Keratinocyte (primary cell): ENCODE results near the gene FAT1. TPM values are rescaled to one million over a fixed set of nuclear protein-coding genes. Genes with fewer than 3 reads are reported as not detected.

Experiments
- DNase-seq: peaks from one replicate; pipeline ENCODE4 v3.0.0-alpha.2; 2011; ENCODE audit warnings: low read depth, missing footprints, low spot score
- FAIRE-seq: peaks from 2 replicates; lab custom pipeline; 2011; peaks lifted over from hg19 to GRCh38; lab: Jason Lieb, UNC
- H2AFZ ChIP-seq: 2 replicates; pipeline ENCODE4 v1.6.0; 2012; ENCODE audit warnings: low read length, control low read depth, inconsistent platforms; ENCODE audit not compliant: control insufficient read depth
- H3K27ac ChIP-seq: 2 replicates; pipeline ENCODE4 v1.5.1; 2011; ENCODE audit warnings: low read length; ENCODE audit not compliant: control insufficient read depth, insufficient read depth
- H3K27me3 ChIP-seq: 3 replicates; pipeline ENCODE4 v1.6.0; 2011; ENCODE audit warnings: low read length; ENCODE audit not compliant: control insufficient read depth, insufficient read depth; ENCODE audit errors: extremely low read depth
- H3K36me3 ChIP-seq, 2 experiments: 2 replicates in 1 of 2; 3 replicates in 1 of 2; pipeline ENCODE4 v1.5.1; 2011; ENCODE audit warnings: low read length in 2 of 2, mild to moderate bottlenecking in 1 of 2; ENCODE audit not compliant: control insufficient read depth in 2 of 2, insufficient read depth in 2 of 2; ENCODE audit errors: extremely low read depth in 1 of 2
- H3K4me1 ChIP-seq: 3 replicates; pipeline ENCODE4 v1.5.1; 2011; ENCODE audit warnings: low read length; ENCODE audit not compliant: control insufficient read depth, insufficient read depth; ENCODE audit errors: extremely low read depth
- H3K4me2 ChIP-seq: 3 replicates; pipeline ENCODE4 v1.6.0; 2011; ENCODE audit warnings: low read depth, low read length; ENCODE audit not compliant: control insufficient read depth, insufficient read depth; ENCODE audit errors: extremely low read depth
- H3K4me3 ChIP-seq, 3 experiments: fragments of 200-600 bp in 1 of 3; sonication (generic) in 1 of 3; 2 replicates in 2 of 3; 3 replicates in 1 of 3; pipeline ENCODE4 v1.5.1; 2011 to 2016; ENCODE audit warnings: low read length in 3 of 3, mild to moderate bottlenecking in 3 of 3, control low read depth in 2 of 3, inconsistent platforms in 1 of 3, low read depth in 1 of 3, mixed read lengths in 1 of 3, mixed run types in 1 of 3, moderate library complexity in 1 of 3; ENCODE audit not compliant: control insufficient read depth in 2 of 3, insufficient read depth in 2 of 3; ENCODE audit errors: extremely low read depth in 1 of 3
- H3K79me2 ChIP-seq: 2 replicates; pipeline ENCODE4 v1.6.0; 2012; ENCODE audit warnings: low read length; ENCODE audit not compliant: control insufficient read depth, insufficient read depth
- H3K9ac ChIP-seq: 3 replicates; pipeline ENCODE4 v1.6.0; 2011; ENCODE audit warnings: low read length; ENCODE audit not compliant: control insufficient read depth, insufficient read depth; ENCODE audit errors: extremely low read depth
- H3K9me1 ChIP-seq: 3 replicates; pipeline ENCODE4 v1.6.0; 2011; ENCODE audit warnings: low read length; ENCODE audit not compliant: control insufficient read depth, insufficient read depth; ENCODE audit errors: extremely low read depth
- H3K9me3 ChIP-seq: 2 replicates; pipeline ENCODE4 v1.5.1; 2012; ENCODE audit warnings: low read depth, low read length; ENCODE audit not compliant: control insufficient read depth
- H4K20me1 ChIP-seq: 3 replicates; pipeline ENCODE4 v1.6.0; 2011; ENCODE audit warnings: low read length; ENCODE audit not compliant: control insufficient read depth, insufficient read depth; ENCODE audit errors: extremely low read depth
- EZH2 ChIP-seq: IDR thresholded peaks from one replicate; pipeline ENCODE4 v1.6.1; 2012; ENCODE audit warnings: inconsistent platforms, mild to moderate bottlenecking, low read length, moderate library complexity
- dilution Hi-C: fragments of 300-500 bp; cut with MboI; formaldehyde crosslinking; loops from one replicate; pipeline ENCODE4 v1.7.0; 2020; ENCODE audit warnings: low sequenced_read_pairs; ENCODE audit not compliant: extremely low pct_ligation_motif_present
- polyA plus RNA-seq, 5 experiments: library from polyadenylated mRNA; depleted of rRNA in 3 of 5; stranded (reverse) in 3 of 5; stranded (forward) in 1 of 5; unstranded in 1 of 5; fragments of >200 nt; gene quantifications; 1 replicate in 1 of 5; 2 replicates in 3 of 5; 3 replicates in 1 of 5; pipeline versions ENCODE4 v1.2.1 to v1.2.3, GENCODE V29; 2011 to 2012; ENCODE audit warnings: missing spikeins in 2 of 5, low read depth in 1 of 5, low replicate concordance in 1 of 5
- TF ChIP-seq, protein P1 (sequence below), 3 experiments: IDR thresholded peaks in 1 of 3; conservative IDR thresholded peaks in 1 of 3; optimal IDR thresholded peaks in 1 of 3; 2 replicates in 2 of 3; 3 replicates in 1 of 3; pipeline versions ENCODE3 to v1.5.1; 2011; ENCODE audit warnings: low read length in 3 of 3, mild to moderate bottlenecking in 3 of 3, moderate library complexity in 2 of 3, control low read depth in 1 of 3, inconsistent platforms in 1 of 3; ENCODE audit not compliant: insufficient read depth in 2 of 3; ENCODE audit errors: extremely low read depth in 1 of 3

The FAT1 gene
- polyA plus RNA-seq, 1 donor (not counting 4 experiments of a cell fraction or from before 2014, with no cell fraction given) = 329 TPM

DNA sequence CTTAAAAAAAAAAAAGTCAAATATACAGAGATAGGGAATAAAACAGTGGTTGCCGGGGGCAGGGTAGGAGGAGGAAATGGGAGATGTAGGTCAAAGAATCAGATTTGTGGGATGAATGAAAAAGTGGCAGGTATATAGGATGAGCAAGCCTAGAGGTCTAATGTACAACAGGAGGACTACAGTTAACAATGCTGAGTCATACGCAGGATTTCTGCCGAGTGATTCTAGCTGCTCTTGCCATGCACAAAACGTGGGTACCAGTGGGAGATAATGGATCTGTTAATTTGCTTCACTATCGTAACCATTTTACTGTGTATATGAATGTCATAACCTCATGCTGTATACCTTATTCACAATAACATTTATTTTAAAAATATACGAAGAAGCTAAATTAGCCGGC, 157.6 kb downstream of the FAT1 start:
- no peaks in the 10 kb centered on the region for H3K79me2 ChIP-seq
- H3K9me1 ChIP-seq = no peaks in the 10 kb centered on the region
- FAIRE-seq (no peak), DNase-seq (no peak)
- H3K36me3 ChIP-seq = no peaks in the 10 kb centered on the region
- peaks cover 5% of the 10 kb centered on the region for H3K4me1 ChIP-seq
- no peaks in the 10 kb centered on the region for H3K27me3 ChIP-seq
- H3K4me2 ChIP-seq = no peak overlapping the region
- no peak overlapping the region for H3K4me3 ChIP-seq
- no peak overlapping the region for H2AFZ ChIP-seq
- H3K27ac ChIP-seq = no peak overlapping the region
- no peaks in the 10 kb centered on the region for H4K20me1 ChIP-seq
- TF ChIP-seq, protein P1, sequence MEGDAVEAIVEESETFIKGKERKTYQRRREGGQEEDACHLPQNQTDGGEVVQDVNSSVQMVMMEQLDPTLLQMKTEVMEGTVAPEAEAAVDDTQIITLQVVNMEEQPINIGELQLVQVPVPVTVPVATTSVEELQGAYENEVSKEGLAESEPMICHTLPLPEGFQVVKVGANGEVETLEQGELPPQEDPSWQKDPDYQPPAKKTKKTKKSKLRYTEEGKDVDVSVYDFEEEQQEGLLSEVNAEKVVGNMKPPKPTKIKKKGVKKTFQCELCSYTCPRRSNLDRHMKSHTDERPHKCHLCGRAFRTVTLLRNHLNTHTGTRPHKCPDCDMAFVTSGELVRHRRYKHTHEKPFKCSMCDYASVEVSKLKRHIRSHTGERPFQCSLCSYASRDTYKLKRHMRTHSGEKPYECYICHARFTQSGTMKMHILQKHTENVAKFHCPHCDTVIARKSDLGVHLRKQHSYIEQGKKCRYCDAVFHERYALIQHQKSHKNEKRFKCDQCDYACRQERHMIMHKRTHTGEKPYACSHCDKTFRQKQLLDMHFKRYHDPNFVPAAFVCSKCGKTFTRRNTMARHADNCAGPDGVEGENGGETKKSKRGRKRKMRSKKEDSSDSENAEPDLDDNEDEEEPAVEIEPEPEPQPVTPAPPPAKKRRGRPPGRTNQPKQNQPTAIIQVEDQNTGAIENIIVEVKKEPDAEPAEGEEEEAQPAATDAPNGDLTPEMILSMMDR (optimal IDR thresholded peaks at IDR 0.05 in 1 of 3, IDR thresholded peaks at IDR 0.05 in 1 of 3, conservative IDR thresholded peaks at IDR 0.05 in 1 of 3; ENCODE audit: extremely low read depth in 1 of 3, insufficient read depth in 2 of 3, low read length in 3 of 3) = no peak
- no peak for TF ChIP-seq EZH2
- no peaks in the 10 kb centered on the region for H3K9me3 ChIP-seq
- H3K9ac ChIP-seq = no peak overlapping the region
- dilution Hi-C loops = no loop called here

DNA sequence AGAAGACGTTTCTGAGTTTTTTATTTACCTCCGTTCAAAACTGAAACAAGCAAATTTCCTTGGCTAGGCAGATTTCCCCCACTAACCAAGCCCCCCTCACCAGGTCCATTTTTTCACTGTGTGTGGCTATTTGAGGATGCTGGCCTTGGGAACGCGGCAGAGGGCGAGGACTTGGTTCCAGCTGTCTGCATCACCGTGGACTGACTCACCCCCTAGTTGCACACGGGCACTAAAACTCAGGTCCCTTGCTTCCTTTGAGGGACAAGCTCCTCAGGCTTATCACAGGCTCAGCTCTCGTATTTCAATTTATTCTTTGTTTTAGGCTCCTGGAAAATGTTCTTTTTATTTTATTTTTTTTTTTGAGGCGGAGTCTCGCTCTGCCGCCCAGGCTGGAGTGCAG, 159.9 kb downstream of the FAT1 start:
- TF ChIP-seq, protein P1 (optimal IDR thresholded peaks at IDR 0.05 in 1 of 3, IDR thresholded peaks at IDR 0.05 in 1 of 3, conservative IDR thresholded peaks at IDR 0.05 in 1 of 3; ENCODE audit: extremely low read depth in 1 of 3, insufficient read depth in 2 of 3, low read length in 3 of 3) = no peak
- TF ChIP-seq EZH2 = no peak
- H3K36me3 ChIP-seq = no peaks in the 10 kb centered on the region
- no peaks in the 10 kb centered on the region for H3K79me2 ChIP-seq
- dilution Hi-C loops = no loop called here
- DNase-seq (no peak), FAIRE-seq (no peak)
- no peaks in the 10 kb centered on the region for H3K4me1 ChIP-seq
- no peak overlapping the region for H3K27ac ChIP-seq
- no peaks in the 10 kb centered on the region for H3K9me1 ChIP-seq
- H3K4me3 ChIP-seq = no peak overlapping the region
- H3K9me3 ChIP-seq = no peaks in the 10 kb centered on the region
- H2AFZ ChIP-seq = no peak overlapping the region
- H3K9ac ChIP-seq = no peak overlapping the region
- no peak overlapping the region for H3K4me2 ChIP-seq
- H4K20me1 ChIP-seq = no peaks in the 10 kb centered on the region
- H3K27me3 ChIP-seq = no peaks in the 10 kb centered on the region
